RKO (cell line): ENCODE data around the gene AFF3.
A peak's percentile ranks its signal among the peaks of the same experiment; 100 is the strongest.
"Not testable (repeated sequence)": the region's sequence is repeated elsewhere in the genome, so short reads cannot be mapped to it uniquely, and the experiment has no call there.

Experiments used
- DNase-seq: peaks from one replicate; pipeline ENCODE4 v3.0.0-alpha.2; 2016; ENCODE audit warnings: low spot score

The AFF3 gene

GRCh38 chr2:99747842-99748241, 394.5 kb downstream of the AFF3 start:
- no peak for DNase-seq

- DNase-seq: no peak
These were observed 399.2 kb downstream of the AFF3 start for GRCh38 chr2:99743146-99743545.

DNA sequence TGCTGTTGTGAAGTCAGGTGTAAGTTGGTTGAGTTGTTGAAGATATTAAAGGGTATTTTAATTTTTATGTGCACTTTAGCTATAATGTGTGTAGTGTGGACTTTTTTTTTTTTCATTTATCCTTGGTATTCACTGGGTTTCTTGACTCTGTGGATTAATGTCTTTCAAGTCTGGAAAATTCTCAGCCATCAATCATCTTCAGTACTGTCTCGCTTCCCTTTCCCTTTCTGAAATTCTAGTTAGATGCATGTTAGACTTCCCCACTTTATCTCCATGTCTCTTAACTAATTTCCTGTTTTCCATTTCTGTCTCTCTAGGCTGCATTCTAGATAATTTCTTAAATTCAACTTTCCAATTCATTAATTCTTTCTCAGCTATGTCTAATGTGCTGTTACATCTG, 404.9 kb downstream of the AFF3 start:
- DNase-seq: no peak

- DNase-seq: no peak
These were observed 406.6 kb downstream of the AFF3 start for GRCh38 chr2:99735753-99736152.

- DNase-seq: not testable (repeated sequence)
These were observed 407.1 kb downstream of the AFF3 start for GRCh38 chr2:99735314-99735713.

DNA sequence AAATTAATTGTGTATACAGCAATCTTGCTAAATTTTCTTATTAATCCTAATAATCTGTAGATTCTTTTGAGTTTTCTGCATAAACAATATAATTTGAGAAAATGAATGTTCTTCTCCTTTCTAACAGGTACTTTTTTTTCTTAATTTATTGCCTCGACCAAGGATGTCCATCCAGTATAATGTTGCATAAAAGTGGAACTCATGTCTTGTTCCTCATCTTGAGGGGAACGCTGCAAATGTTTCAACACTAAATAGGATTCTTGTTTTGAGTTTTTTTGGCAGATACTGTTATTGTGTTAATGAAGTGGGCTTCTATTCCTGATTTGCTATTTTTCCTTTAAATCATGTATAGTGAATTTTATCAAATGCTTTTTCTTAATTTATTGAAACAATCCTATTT, 408.2 kb downstream of the AFF3 start:
- DNase-seq: no peak

GRCh38 chr2:99729104-99730025, 413.0 kb downstream of the AFF3 start:
- DNase-seq: no peak

DNA sequence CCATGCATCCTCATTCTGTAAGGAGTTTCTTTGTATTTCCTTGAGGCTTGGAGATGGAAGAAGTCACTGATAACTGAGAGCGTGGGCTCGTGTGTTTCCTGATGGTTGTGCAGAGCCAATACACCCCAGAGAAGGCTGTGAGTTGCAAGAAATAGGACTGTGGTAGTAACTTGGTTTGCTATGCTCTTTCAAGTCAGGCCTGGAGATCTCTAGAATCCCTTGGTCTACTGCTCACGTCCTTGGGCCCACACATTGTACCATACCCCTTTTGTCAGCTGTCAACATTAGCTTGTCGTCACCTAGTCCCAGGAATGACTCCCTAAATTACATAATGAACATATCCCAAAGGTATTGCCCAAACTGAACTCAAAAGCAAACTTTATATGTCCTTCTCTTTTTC, 414.2 kb downstream of the AFF3 start:
- DNase-seq: no peak

DNA sequence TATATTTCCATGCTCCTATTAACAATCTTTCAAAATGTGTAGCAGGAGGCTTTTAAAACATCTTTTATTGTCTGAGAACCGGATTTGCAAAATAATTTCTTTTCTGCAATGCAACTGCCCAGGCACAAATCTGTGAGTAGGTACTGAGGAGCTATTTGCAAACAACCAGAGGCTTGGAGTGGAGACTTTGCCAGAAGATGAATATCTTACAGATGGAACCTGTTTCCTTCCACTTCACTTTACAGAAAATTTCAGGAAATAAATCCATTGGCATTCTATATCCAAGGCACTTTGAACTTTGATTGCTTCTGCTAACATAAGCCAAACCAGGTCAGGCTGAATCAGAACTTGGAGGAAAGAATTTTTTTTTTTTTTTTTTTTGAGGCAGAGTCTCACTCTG, 415.2 kb downstream of the AFF3 start:
- DNase-seq: no peak

DNA sequence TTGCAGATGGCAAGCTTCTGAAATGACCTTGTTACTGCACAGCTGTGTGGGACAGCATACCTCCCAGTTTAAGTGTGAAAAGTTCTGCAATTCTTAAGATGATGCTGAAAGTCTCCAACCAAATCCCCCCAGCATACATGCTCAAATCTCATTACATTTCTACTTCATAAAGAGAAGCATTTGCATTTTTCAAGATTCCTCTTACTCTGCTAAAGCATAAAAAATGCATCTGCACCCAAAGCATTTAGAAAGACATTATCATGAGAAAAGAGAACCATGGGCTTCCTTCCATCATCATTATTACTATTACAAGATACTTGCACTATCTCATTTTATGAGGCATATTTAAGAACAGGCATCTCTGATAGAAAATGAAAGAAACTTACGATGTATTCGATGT, 415.7 kb downstream of the AFF3 start:
- no peak for DNase-seq

DNA sequence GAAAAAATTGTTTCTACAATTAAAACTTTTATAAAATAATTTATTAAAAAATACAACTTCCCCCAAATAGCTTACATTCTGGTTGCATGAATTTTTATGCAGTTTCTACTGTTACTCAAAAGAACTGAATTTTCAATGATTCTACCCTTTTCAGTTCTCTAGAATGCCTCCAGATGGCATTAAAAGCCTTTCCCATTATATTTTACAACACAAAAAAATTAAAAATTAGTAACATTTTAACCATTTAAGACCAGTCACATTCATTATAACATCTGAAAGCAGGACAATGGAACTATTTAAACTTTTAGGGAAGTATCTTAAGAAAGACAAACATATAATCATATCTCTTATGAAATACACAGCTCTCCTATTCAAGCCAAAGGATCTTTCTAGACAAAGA, 416.6 kb downstream of the AFF3 start:
- peak; percentile 9 for DNase-seq

- no peak for DNase-seq
These were observed 419.9 kb downstream of the AFF3 start for GRCh38 chr2:99722476-99722875.

DNA sequence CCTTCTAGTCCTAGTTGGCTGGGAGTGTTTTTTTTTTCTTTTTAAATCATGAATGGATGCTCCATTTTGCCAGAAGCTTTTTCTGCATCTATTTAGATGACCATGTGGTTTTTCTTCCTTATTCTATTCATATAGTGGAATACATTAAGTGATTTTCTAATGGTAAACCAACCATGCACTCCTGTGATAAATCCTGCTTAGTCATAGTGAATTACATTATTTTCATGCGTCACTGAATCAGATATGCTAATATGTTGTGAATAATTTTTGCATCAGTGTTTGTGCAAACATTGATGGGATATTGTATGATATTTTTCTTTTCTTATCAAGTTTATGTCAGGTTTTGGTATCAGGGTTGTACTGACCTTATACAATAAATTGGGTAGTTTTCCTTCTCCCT, 423.3 kb downstream of the AFF3 start:
- DNase-seq: no peak

DNA sequence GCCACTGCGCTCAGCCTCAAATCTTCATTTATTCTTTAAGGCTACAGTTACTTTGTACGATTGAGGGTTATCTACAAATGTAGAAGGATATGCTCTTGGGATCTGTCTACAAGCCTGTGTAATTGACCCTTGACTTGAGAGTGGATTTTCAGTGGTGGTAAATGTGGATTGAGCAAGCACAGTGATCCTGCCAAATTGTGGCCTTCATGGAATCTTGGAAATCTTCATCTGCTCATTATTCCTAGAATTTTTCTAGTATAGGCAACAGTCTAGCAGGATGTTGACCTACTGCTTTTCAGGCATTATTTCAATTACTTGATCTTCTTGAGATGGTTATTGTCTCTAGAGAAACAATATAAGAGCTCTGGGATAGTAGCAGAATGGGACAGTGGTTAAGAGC, 426.4 kb downstream of the AFF3 start:
- no peak for DNase-seq

DNA sequence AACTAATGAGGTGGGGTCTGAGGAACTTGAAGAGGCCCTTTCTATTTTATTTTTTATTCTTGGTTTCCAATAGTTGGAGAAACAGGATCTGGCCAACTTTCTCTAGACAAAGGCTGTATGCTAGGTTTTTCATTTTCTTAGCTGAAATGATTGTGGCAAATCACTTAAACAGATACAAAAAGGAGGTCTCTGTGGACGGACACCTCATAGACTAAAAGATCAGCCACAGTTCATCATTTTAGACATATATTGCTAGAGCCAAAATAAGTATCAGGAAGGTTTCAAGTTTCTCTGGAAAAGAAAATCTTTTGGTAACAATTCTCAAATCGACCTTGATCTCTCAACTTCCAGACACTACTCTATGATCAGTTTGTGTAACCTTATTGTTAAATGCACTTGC, 428.0 kb downstream of the AFF3 start:
- no peak for DNase-seq

DNA sequence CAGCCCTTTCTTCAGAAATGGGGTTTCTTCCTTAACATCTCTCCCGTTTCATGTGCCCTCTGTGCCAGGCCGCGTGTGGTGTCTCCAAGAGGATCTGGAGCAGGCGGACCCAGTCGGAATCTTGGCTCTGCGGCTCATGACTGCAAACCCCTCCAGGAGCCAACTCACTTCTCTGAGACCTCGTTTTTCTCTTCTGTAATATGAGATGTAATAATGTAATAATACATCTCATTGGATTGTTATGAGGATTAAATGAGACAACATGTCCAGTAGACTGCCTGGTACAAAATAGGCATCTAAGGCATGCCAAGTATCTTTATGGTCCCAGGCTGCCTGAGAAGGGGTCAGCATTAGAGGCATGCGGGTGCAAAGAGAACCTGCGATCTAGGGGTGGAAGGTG, 431.2 kb downstream of the AFF3 start:
- DNase-seq: no peak

- DNase-seq: no peak
These were observed 431.7 kb downstream of the AFF3 start for GRCh38 chr2:99710721-99711120.

DNA sequence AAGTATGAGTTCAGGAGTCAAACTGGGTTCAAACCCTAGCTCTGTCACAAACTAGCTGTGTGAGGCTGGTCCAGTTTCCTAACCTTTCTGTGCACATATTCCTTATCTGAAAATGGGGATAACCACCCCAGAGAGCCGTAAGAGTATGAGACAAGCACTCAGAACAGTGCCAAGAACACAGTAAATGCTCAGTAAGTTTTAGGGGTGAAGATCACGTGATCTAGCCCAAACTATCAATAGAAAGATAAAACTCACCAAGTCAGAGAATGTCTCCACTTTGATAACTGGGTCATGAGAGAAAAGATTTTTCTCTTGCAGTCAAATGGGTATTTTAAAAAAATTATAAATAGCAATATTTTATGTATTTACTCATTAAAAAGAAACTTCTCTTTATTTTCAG, 433.2 kb downstream of the AFF3 start:
- no peak for DNase-seq

DNA sequence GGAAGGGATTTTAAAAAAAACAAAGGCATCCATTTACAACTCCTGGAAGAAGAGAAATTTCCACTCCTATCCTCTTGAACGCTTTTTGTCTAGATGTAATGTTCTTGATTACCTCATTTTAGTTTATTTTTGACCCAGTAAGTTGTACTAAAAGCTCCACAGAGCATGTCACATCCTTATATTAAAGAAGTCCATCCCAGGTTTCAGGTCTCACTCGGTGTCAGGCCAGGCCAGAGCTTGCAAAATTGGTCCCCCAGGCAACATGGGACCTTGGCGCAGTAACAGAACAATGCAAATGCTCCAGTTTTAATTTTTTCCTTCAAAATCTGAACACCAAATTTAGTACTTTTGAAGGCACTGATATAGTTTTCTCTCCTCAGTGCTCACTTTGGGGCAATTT, 434.2 kb downstream of the AFF3 start:
- DNase-seq: no peak

GRCh38 chr2:99707592-99707991, 434.8 kb downstream of the AFF3 start:
- DNase-seq: no peak

DNA sequence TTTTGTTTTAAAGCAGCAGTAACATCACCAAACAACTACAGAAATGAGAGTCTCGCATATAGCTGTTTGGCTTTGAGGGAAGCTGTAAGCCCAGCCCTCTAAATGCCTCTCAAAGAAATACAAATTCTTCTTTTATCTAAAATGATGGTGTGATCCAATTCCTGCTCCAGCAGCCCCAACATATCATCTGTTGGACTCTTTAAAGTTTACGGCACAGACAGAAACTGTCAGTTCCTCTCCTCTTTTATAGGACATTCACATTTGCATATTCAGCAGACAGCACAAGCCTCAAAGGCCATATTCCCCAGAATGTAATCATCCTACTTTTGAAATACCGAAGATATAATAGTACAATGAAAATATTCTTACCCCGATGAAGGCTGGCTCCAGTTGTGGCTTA, 435.7 kb downstream of the AFF3 start:
- no peak for DNase-seq

DNA sequence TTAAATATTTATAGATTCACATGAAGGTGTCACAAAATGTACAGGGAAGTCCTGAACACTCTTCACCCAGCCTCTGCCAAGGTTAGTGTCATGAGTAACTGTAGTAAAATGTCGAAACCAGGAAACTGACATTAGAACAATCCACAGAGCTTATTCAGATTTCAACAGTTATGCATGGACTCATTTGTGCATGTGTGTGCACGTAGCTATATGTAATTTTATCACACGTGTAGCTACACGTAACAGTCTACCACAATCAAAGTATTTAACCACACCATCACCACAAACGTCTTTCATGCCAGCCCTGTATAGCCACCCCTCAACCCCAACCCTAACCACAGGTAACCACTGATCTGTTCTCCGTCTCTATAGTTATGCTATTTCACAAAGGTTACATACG, 440.9 kb downstream of the AFF3 start:
- DNase-seq: no peak

- DNase-seq: no peak
These were observed 441.6 kb downstream of the AFF3 start for GRCh38 chr2:99700482-99701398.
